SK-N-SH (cell line): Measurements from ENCODE around the gene TAX1BP1.

ENCODE experiments used
- CHD2 ChIP-seq: fragments of 150-350 bp; IDR thresholded peaks from 2 replicates; pipeline ENCODE4 v1.6.1; 2018; ENCODE audit warnings: low read length; ENCODE audit not compliant: partially characterized antibody
- CTCF ChIP-seq: fragments of 200-600 bp; sonication (generic); IDR thresholded peaks from 2 replicates; pipeline ENCODE4 v1.6.1; 2017; ENCODE audit warnings: antibody characterized with exemption, mild to moderate bottlenecking, moderate library complexity
- EP300 ChIP-seq, 2 experiments: IDR thresholded peaks; 2 replicates each; pipeline versions ENCODE4 v1.4.0 to v1.6.1; 2012; ENCODE audit warnings: borderline replicate concordance in 1 of 2, low read depth in 1 of 2, low read length in 1 of 2
- IRF3 ChIP-seq: fragments of 150-350 bp; IDR thresholded peaks from 2 replicates; pipeline ENCODE4 v1.6.1; 2016; ENCODE audit warnings: mild to moderate bottlenecking, low read depth, low read length
- POLR2AphosphoS5 ChIP-seq: IDR thresholded peaks from 2 replicates; pipeline ENCODE4 v1.6.1; 2012; ENCODE audit warnings: low read depth, low read length
- REST ChIP-seq: IDR thresholded peaks from 2 replicates; pipeline ENCODE4 v1.6.1; 2012; ENCODE audit warnings: mild to moderate bottlenecking, low read depth, low read length, moderate library complexity
- SIN3A ChIP-seq: IDR thresholded peaks from 2 replicates; pipeline ENCODE4 v1.6.1; 2012; ENCODE audit warnings: low read depth, mild to moderate bottlenecking, low read length, moderate library complexity, borderline replicate concordance
- TAF1 ChIP-seq: IDR thresholded peaks from 2 replicates; pipeline ENCODE4 v1.6.1; 2012; ENCODE audit warnings: low read depth, mild to moderate bottlenecking, low read length, moderate library complexity, borderline replicate concordance

GRCh38 chr7:27804139-27804538 is 64.2 kb downstream of the TAX1BP1 start:
- TF ChIP-seq REST (no peak), CTCF (no peak), EP300 (IDR thresholded peaks at IDR 0.05; ENCODE audit: borderline replicate concordance in 1 of 2, low read depth in 1 of 2, low read length in 1 of 2) (no peak), IRF3 (no peak), POLR2AphosphoS5 (no peak), TAF1 (no peak), SIN3A (no peak), CHD2 (no peak)
